Hematopoietic multipotent progenitor cell treated with erythropoietin and hydrocortisone succinate and interleukin-3 and kit ligand, for 4 days (in vitro differentiated cells): Measurements from ENCODE around the gene NFKBIL1.
"Not testable (repeated sequence)": the region's sequence is repeated elsewhere in the genome, so short reads cannot be mapped to it uniquely, and the experiment has no call there.

Experiments
- DNase-seq: peaks from one replicate; pipeline ENCODE4 v3.0.0-alpha.2; 2015

Gene NFKBIL1

GRCh38 chr6:31546958-31547726, at the start of gene NFKBIL1:
TSS of gene NFKBIL1 (plus strand) at chr6:31547608. CDS start at chr6:31547695, 87 bp downstream.
- peak; percentile 99 for DNase-seq

- DNase-seq = no peak
These were observed 48.7 kb upstream of the NFKBIL1 start for GRCh38 chr6:31498748-31499147.

GRCh38 chr6:31499648-31500047, 47.8 kb upstream of the NFKBIL1 start:
- not testable (repeated sequence) for DNase-seq

- no peak for DNase-seq
These were observed 44.8 kb upstream of the NFKBIL1 start for GRCh38 chr6:31502586-31502985.

GRCh38 chr6:31509036-31509435, 38.4 kb upstream of the NFKBIL1 start:
- not testable (repeated sequence) for DNase-seq

GRCh38 chr6:31510007-31510406, 37.4 kb upstream of the NFKBIL1 start:
- no peak for DNase-seq

GRCh38 chr6:31513456-31514165, 33.8 kb upstream of the NFKBIL1 start:
- no peak for DNase-seq

GRCh38 chr6:31521835-31522234, 25.6 kb upstream of the NFKBIL1 start:
- DNase-seq = no peak

- peak; percentile 73 for DNase-seq
These were observed 21.9 kb upstream of the NFKBIL1 start for GRCh38 chr6:31525553-31525931.

GRCh38 chr6:31525932-31526591, 21.3 kb upstream of the NFKBIL1 start:
- peak; percentile 18 for DNase-seq

- DNase-seq = peak; percentile 39
These were observed 19.1 kb upstream of the NFKBIL1 start for GRCh38 chr6:31528307-31528777.

GRCh38 chr6:31528821-31529328, 18.5 kb upstream of the NFKBIL1 start, which contains the start of gene MCCD1:
TSS of gene MCCD1 (plus strand) at chr6:31528962. CDS start at chr6:31529015, 53 bp downstream.
- DNase-seq = no peak

GRCh38 chr6:31529329-31530150, 17.9 kb upstream of the NFKBIL1 start:
- peak; percentile 18 for DNase-seq

- no peak for DNase-seq
These were observed 16.7 kb upstream of the NFKBIL1 start for GRCh38 chr6:31530659-31531058.

- no peak for DNase-seq
These were observed 16.2 kb upstream of the NFKBIL1 start for GRCh38 chr6:31531162-31531561.

- DNase-seq = no peak
These were observed 15.4 kb upstream of the NFKBIL1 start for GRCh38 chr6:31531771-31532643.

- DNase-seq = no peak
These were observed 14.6 kb upstream of the NFKBIL1 start for GRCh38 chr6:31532644-31533454.

- DNase-seq = no peak
These were observed 14.0 kb upstream of the NFKBIL1 start for GRCh38 chr6:31533455-31533841.

- no peak for DNase-seq
These were observed 13.4 kb upstream of the NFKBIL1 start for GRCh38 chr6:31534011-31534410.

GRCh38 chr6:31534521-31535040, 12.8 kb upstream of the NFKBIL1 start:
- no peak for DNase-seq
